Measurements from ENCODE around the gene PCMT1. TPM values are rescaled to one million over a fixed set of nuclear protein-coding genes. Genes with fewer than 3 reads are reported as not detected.
"Not testable (repeated sequence)": the region's sequence is repeated elsewhere in the genome, so short reads cannot be mapped to it uniquely, and the experiment has no call there.

Gene PCMT1
- total RNA-seq, 8 experiments from 2014 or later = 52.4 to 137 (median 99.5) TPM

DNA sequence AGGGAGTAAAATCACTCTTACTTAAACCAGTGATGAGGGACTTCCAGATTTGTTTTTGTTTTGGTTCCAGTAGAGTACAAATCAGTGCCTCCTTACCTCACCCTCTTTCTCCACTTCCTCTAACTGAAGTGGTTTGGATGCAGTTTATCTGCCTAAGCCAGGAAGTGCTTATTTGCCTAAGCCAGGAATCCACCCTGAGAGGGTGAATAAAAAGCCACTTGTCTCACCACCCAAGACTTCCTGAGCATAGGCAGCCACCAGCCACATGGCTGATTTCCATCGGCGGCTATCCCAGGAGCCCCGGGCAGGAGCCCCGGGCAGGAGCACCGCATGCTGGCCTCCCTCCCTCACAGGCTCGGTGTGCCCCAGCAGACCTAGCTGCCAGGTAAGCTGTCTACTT, 102.6 kb downstream of the PCMT1 start:
- Histone ChIP-seq H3K4me3 (no peak overlapping the region), H3K4me1 (replicated peaks in 1 of 2) (peaks cover 4 to 17% of the 10 kb centered on the region in 2 donors), H3K27ac (no peak overlapping the region)
- WGBS, 10 experiments = 16 to 84% (median 80%) methylated on average over 1 to 6 of the region's 6 CpGs; no CpG with 5 or more reads in 5 of the 10 experiments
- in situ Hi-C loops (cut with MboI; ENCODE audit: low pct_unique_long_range_greater_than_20kb in 2 of 9, low sequenced_read_pairs in 9 of 9, unreplicated experiment in 9 of 9) = no loop called here
- peak in 3 of 8 experiments; percentile 39 to 61 (median 55) for ATAC-seq (replicated peaks in 6 of 8)

DNA sequence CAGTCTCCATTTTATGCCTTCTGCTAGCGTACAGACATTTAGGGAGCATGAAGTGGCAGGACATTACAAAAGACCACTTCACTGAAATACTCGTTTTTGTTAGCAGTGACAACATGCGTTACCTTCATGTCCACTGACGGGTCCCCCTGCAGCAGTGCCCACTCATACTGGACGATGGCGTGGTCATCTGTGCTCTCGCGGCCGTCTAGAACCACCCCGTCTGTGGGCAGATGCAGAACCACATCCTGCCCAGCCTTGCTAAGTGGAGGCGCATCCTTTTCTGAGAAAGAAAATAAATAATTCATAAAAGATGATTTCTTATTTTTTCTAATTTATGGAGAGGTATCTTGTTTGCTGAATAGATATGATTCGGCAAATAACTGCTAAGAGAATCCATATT, 103.3 kb downstream of the PCMT1 start:
- H3K4me1 ChIP-seq (replicated peaks in 1 of 2) = peaks cover 4 to 12% of the 10 kb centered on the region in 2 donors
- ATAC-seq (replicated peaks in 6 of 8) = no peak
- 20 to 96% (median 87%) methylated on average over 1 to 11 of the region's 12 CpGs for WGBS, 10 experiments
- H3K27ac ChIP-seq = no peak overlapping the region
- no peak overlapping the region for H3K4me3 ChIP-seq
- in situ Hi-C loops (cut with MboI; ENCODE audit: low pct_unique_long_range_greater_than_20kb in 2 of 9, low sequenced_read_pairs in 9 of 9, unreplicated experiment in 9 of 9) = no loop called here

DNA sequence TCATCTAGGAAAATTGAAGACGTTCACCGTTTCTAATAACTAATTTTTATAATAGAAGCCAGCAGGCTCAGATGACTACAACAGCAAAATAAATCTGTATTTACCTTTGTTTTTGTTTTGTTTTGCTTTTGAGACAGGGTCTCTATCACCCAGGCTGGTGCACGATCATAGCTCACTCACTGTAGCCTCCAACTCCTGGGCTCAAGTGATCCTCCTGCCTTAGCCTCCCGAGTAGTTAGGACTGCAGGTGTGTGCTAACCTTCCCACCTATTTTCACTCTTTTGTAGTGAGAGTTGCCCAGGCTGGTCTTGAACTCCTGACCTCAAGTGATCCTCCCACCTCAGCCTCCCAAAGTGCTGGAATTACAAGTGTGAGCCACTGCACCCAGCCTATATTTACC, 104.5 kb downstream of the PCMT1 start:
- H3K4me3 ChIP-seq; ATAC-seq (replicated peaks in 6 of 8); in situ Hi-C loops (cut with MboI; ENCODE audit: low pct_unique_long_range_greater_than_20kb in 2 of 9, low sequenced_read_pairs in 9 of 9, unreplicated experiment in 9 of 9); H3K27ac ChIP-seq: not testable (repeated sequence)
- peaks cover 4 to 11% of the 10 kb centered on the region in 2 donors for H3K4me1 ChIP-seq (replicated peaks in 1 of 2)
- WGBS, 10 experiments = 82 to 98% (median 92%) methylated on average over 2 to 4 of the region's 4 CpGs

DNA sequence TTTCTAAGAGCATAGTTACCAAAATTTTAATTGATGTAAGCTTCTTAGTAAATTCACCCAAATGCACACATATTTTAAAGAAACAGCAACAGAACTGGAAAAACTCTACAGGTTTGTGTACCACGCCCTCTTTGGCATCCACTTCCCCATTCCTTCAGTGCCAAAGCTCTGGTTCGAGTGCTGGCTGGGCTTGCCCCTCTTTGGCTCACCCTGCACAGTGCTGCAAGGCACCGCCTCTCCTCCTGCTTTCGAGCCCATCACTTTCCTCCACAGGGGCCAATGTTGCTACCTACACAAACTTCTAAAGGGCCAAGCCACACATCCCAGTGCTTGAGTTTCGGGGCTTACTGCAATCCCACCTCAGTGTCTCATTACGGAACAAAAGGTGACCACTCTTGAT, 105.0 kb downstream of the PCMT1 start:
- Histone ChIP-seq H3K4me1 (replicated peaks in 1 of 2) (peaks cover 4 to 11% of the 10 kb centered on the region in 2 donors), H3K27ac (no peak overlapping the region), H3K4me3 (no peak overlapping the region)
- 10 to 92% (median 83%) methylated on average over 1 to 5 of the region's 6 CpGs; no CpG with 5 or more reads in 1 of the 10 experiments for WGBS, 10 experiments
- in situ Hi-C loops (cut with MboI; ENCODE audit: low pct_unique_long_range_greater_than_20kb in 2 of 9, low sequenced_read_pairs in 9 of 9, unreplicated experiment in 9 of 9) = no loop called here
- ATAC-seq (replicated peaks in 6 of 8) = peak in 4 of 8 experiments; percentile 3 to 56 (median 11)

DNA sequence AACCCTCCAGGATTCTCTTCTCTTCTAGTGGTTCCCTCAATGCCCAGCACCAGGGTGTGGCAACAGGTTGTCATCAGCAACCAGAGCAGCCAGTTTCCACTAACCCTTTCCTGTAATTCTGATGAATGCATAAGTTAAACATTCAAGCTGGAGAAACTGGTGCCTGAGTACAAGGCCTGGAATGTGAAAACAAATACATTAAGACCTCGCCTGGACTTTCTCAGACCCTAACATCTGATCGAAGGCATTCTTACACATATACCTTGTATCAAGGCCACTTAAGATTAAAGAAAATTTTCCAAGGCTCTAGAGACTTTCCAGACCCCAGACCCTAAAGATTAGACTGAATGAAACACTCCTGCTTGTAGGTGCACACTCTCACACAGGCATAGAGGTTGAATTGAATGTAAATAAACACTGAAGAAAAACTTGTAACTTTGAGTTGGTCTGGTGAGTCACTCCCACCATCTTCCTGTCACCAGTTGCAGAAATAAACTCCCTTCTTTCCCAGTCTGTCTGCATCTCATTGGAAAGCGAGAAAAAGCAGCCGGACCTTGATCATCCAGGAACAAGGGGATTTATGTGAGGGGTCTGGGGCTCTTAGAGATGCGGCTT, 105.6 kb downstream of the PCMT1 start:
- peaks cover 4 to 15% of the 10 kb centered on the region in 2 donors for H3K4me1 ChIP-seq (replicated peaks in 1 of 2)

DNA sequence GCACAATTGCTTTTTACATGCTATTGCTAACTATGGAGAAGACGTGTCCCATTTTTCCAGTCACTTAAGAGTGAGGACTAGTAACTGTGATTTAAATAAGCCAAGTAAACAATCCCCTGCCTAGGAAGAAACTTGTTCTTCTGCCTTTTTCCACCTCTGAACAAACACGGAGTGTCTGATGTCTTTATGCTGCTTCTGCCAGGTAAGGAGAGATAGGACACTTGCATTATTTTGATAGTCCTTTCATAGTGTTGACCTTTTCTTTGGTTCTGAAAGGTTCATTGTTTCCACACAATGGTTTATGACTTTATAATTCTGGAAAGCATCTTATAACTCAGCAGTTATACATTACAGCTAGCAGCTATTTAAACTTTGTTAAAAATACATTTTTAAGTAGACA, 106.2 kb downstream of the PCMT1 start:
- no peak for ATAC-seq (replicated peaks in 6 of 8)
- Histone ChIP-seq H3K4me3 (no peak overlapping the region), H3K27ac (no peak overlapping the region), H3K4me1 (replicated peaks in 1 of 2) (peaks cover 4 to 15% of the 10 kb centered on the region in 2 donors)
- WGBS, 10 experiments = 14 to 100% (median 37%) methylated on average over 1 to 2 of the region's 2 CpGs; no CpG with 5 or more reads in 2 of the 10 experiments
- in situ Hi-C loops (cut with MboI; ENCODE audit: low pct_unique_long_range_greater_than_20kb in 2 of 9, low sequenced_read_pairs in 9 of 9, unreplicated experiment in 9 of 9) = no loop called here

More for the DNA sequence above, 105.6 kb downstream of the PCMT1 start:
- H3K27ac ChIP-seq = peak overlapping the region in 1 of 2 donors; percentile 4
- no peak overlapping the region for H3K4me3 ChIP-seq
- in situ Hi-C loops (cut with MboI; ENCODE audit: low pct_unique_long_range_greater_than_20kb in 2 of 9, low sequenced_read_pairs in 9 of 9, unreplicated experiment in 9 of 9) = no loop called here
- WGBS, 10 experiments = 14 to 83% (median 58%) methylated on average over 1 to 5 of the region's 5 CpGs
- peak in 6 of 8 experiments; percentile 25 to 84 (median 52) for ATAC-seq (replicated peaks in 6 of 8)

DNA sequence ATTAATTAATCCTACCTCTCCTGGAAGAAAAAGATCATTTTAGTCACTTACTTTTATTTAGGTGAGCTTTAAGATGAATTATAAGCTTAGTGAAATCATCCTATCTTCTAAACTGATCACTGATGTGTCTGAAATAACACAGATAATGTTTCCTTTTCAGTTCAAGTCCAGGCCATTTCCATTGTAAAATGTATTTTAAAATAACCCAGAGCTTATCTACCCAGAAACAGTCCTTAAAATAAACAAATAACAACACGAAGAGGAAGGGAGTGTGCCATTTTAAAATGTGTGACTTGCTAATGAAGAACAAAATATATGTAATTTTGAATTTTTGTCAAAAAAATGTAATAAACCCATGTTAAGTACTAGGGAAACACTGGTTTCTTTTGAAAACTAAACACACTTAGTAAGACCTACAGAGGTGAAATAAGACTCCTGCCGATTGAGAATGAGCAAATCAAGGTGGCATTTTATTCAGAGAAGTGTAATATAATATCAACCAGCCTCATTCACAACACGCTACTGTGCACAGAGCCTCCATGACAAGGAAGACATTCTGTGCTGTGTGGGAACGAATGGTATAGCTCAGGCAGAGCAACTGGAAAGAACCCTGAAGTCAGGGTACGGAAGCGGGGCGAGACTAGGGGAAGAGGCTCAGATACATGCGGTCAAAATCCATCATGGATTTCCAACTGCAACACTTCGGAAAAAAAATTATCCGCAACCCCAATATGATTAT, 106.9 kb downstream of the PCMT1 start:
- ATAC-seq (replicated peaks in 6 of 8) = peak in 1 of 8 experiments; percentile 5
- Histone ChIP-seq H3K4me3 (no peak overlapping the region), H3K4me1 (replicated peaks in 1 of 2) (peaks cover 4 to 18% of the 10 kb centered on the region in 2 donors), H3K27ac (no peak overlapping the region)
- in situ Hi-C loops (cut with MboI; ENCODE audit: low pct_unique_long_range_greater_than_20kb in 2 of 9, low sequenced_read_pairs in 9 of 9, unreplicated experiment in 9 of 9) = no loop called here
- WGBS, 10 experiments = 48 to 100% (median 75%) methylated on average over 2 to 10 of the region's 10 CpGs

DNA sequence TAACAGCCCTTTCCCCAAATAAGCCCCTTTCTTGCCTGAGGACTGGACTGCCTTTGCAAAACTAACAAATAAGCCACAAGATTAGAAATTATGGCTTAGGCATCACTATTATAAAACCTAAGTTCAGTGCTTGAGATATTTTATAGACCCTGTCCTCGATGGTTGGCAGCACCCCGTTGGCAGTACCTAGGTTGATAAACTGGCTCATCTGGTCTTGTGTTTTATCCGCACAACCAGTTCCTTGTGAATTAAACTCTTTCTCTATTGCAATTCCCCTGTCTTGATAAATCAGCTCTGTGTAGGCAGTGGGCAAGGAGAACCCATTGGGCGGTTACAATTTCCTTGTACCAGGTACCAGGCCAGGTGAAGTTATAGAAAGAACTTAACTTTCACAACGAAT, 108.0 kb downstream of the PCMT1 start:
- in situ Hi-C loops (cut with MboI; ENCODE audit: low pct_unique_long_range_greater_than_20kb in 2 of 9, low sequenced_read_pairs in 9 of 9, unreplicated experiment in 9 of 9) = no loop called here
- H3K4me3 ChIP-seq = no peak overlapping the region
- WGBS, 10 experiments = 86 to 100% (median 98%) methylated on average over 1 to 5 of the region's 5 CpGs
- H3K4me1 ChIP-seq (replicated peaks in 1 of 2) = peaks cover 12 to 29% of the 10 kb centered on the region in 2 donors
- ATAC-seq (replicated peaks in 6 of 8) = no peak
- H3K27ac ChIP-seq = no peak overlapping the region

DNA sequence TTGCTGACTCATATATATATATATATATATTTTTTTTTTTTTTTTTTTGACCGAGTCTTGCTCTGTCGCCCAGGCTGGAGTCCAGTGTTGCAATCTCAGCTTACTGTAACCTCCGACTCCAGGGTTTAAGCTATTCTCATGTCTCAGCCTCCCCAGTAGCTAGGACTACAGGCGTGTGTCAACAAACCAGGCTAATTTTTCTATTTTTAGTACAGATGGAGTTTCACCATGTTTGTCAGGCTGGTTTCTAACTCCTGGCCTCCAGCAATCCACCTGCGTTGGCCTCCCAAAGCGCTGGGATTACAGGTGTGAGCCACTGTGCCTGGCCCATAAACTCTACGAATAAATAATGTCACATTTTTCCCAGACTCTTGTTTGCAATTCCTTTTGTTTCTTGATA, 109.8 kb downstream of the PCMT1 start:
- in situ Hi-C loops (cut with MboI; ENCODE audit: low pct_unique_long_range_greater_than_20kb in 2 of 9, low sequenced_read_pairs in 9 of 9, unreplicated experiment in 9 of 9) = no loop called here
- H3K27ac ChIP-seq = no peak overlapping the region
- WGBS, 10 experiments = 53 to 100% (median 97%) methylated on average over 1 to 6 of the region's 7 CpGs; no CpG with 5 or more reads in 2 of the 10 experiments

DNA sequence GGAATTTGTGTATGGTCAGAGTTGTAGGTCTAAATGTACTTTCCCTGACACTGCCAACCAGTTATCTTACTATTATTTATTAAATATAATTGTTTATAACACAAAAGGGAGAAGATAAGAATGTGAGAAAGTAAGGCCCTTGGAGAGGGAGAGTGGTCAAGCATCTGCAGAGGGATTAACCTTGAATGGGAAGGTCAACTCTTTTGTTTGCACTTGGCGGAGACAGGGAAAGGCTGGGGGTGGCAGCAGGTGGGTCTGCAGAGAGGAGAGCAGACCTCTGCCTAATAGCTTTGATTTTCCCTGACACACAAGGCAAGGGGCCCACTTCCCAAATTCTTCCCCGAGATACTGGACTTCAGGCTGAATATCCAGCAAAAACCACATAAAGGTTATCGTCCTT, 110.4 kb downstream of the PCMT1 start:
- in situ Hi-C loops (cut with MboI; ENCODE audit: low pct_unique_long_range_greater_than_20kb in 2 of 9, low sequenced_read_pairs in 9 of 9, unreplicated experiment in 9 of 9) = no loop called here
- no peak for ATAC-seq (replicated peaks in 6 of 8)
- 80 to 100% (median 83%) methylated on average over 1 to 2 of the region's 3 CpGs; no CpG with 5 or more reads in 7 of the 10 experiments for WGBS, 10 experiments
- Histone ChIP-seq H3K27ac (no peak overlapping the region), H3K4me1 (replicated peaks in 1 of 2) (peaks cover 15 to 29% of the 10 kb centered on the region in 2 donors), H3K4me3 (no peak overlapping the region)

More for the DNA sequence above, 109.8 kb downstream of the PCMT1 start:
- peak in 1 of 8 experiments; percentile 1 for ATAC-seq (replicated peaks in 6 of 8)
- Histone ChIP-seq H3K4me3 (no peak overlapping the region), H3K4me1 (replicated peaks in 1 of 2) (peaks cover 16 to 32% of the 10 kb centered on the region in 2 donors)

DNA sequence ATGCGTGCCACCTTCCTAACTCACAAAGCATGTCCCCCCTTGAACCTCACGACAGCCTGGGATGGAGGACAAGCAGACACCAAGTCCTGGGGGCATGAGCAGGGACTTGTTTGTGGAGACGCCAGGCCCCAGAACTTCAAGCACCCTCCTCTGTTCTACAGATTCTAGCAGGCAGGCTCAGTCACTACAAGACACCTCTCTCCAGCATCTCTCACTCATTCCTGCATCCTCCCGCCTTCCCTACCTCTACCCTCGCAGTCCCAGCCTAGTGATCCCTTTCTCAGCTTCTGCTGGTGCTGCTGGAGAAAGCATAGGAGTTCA, 110.9 kb downstream of the PCMT1 start:
- in situ Hi-C loops (cut with MboI; ENCODE audit: low pct_unique_long_range_greater_than_20kb in 2 of 9, low sequenced_read_pairs in 9 of 9, unreplicated experiment in 9 of 9) = no loop called here
- 100% methylated on average over 1 to 2 of the region's 5 CpGs; no CpG with 5 or more reads in 6 of the 10 experiments for WGBS, 10 experiments
- Histone ChIP-seq H3K4me3 (no peak overlapping the region), H3K4me1 (replicated peaks in 1 of 2) (peaks cover 12 to 25% of the 10 kb centered on the region in 2 donors), H3K27ac (no peak overlapping the region)
- no peak for ATAC-seq (replicated peaks in 6 of 8)
